Stimulated activated naive B cell treated with anti-CD40 and anti-IgM and Interleukin-4, amounts not matched to agents 10 μg/mL and 1 μg/mL and 100 μg/mL, for 72 hours (primary cell): ENCODE results near the gene HOXD8.
A peak's percentile ranks its signal among the peaks of the same experiment; 100 is the strongest.

Experiments used
- ATAC-seq, 2 donors: fragments of 150-1000 bp; cut with Tn5 transposase; replicated peaks; 2 replicates each; pipeline ENCODE4 v1.10.0; 2021; ENCODE audit warnings: moderate library complexity in 1 of 2
- DNase-seq: peaks from one replicate; pipeline ENCODE4 v3.0.0; 2021
- H3K27ac Mint-ChIP-seq: one replicate; pipeline ENCODE4 v1.8.0; 2022; ENCODE audit warnings: mild to moderate bottlenecking, mixed read lengths
- H3K27me3 Mint-ChIP-seq, 2 donors: one replicate each; pipeline ENCODE4 v1.8.0; 2022; ENCODE audit warnings: mixed read lengths in 2 of 2
- H3K36me3 Mint-ChIP-seq, 2 donors: one replicate each; pipeline ENCODE4 v1.8.0; 2022; ENCODE audit warnings: mixed read lengths in 2 of 2, mild to moderate bottlenecking in 1 of 2
- H3K4me1 Mint-ChIP-seq, 2 donors: one replicate each; pipeline ENCODE4 v1.8.0; 2022; ENCODE audit warnings: mixed read lengths in 2 of 2, mild to moderate bottlenecking in 1 of 2
- H3K4me3 Mint-ChIP-seq, 2 donors: one replicate each; pipeline ENCODE4 v1.8.0; 2022; ENCODE audit warnings: mild to moderate bottlenecking in 2 of 2, mixed read lengths in 2 of 2, moderate library complexity in 1 of 2
- H3K9me3 Mint-ChIP-seq, 2 donors: one replicate each; pipeline ENCODE4 v1.8.0; 2022; ENCODE audit warnings: mixed read lengths in 2 of 2, mild to moderate bottlenecking in 1 of 2

Gene HOXD8

DNA sequence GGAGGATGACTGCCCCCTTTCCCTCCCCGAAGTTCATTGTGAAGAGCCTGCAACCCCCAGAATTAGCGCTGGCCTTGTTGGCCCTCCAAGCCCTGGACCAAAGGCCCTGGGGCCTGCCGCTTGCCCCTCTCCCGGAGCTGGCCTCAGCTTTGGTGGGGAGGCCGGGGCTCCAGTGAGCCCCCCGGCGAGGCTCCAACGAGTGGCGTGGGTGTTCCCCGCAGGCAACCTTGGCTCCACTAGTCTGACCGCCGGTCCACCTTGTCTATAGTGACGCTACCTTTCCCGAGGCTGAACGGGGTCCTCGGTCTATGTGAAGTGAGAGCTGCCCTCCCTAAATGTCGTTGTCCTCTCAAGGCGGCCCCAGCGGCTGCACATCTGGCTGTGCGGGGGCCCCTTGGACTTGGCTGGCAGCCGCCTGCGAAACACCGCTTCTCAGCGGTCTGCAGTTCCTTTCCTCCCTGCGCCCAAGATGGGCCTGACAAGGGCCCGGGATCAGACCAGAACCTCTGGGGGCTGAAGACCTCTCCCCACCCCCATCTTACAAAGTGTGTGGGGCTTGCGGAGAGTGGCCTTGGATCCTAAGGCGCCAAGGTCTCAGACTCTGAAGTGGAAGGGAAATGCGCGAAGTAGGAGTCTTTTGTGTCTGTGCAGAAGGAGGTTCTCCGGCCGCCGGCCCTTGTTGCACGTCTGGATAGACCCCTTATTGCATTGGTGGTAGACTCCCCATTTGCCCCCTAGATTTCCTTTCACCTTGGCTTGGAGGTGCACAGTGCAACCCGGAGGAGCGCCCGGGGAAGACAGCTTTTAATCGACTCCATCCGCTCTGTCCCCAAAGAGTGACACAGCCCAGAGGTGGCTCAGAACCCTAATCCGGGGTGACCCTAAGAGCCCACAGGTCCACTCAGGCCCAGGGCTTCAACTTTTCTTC, 16.9 kb upstream of the HOXD8 start:
- no peak for DNase-seq
- Mint-ChIP-seq H3K9me3 (peaks cover 0 to 2% of the 10 kb centered on the region in 2 donors), H3K4me1 (peaks cover 7 to 15% of the 10 kb centered on the region in 2 donors), H3K36me3 (peaks cover 0 to 2% of the 10 kb centered on the region in 2 donors), H3K27me3 (peaks cover 66 to 76% of the 10 kb centered on the region in 2 donors), H3K4me3 (peak overlapping the region; percentile 6 to 8), H3K27ac (peak overlapping the region; percentile 56)
- no peak for ATAC-seq

DNA sequence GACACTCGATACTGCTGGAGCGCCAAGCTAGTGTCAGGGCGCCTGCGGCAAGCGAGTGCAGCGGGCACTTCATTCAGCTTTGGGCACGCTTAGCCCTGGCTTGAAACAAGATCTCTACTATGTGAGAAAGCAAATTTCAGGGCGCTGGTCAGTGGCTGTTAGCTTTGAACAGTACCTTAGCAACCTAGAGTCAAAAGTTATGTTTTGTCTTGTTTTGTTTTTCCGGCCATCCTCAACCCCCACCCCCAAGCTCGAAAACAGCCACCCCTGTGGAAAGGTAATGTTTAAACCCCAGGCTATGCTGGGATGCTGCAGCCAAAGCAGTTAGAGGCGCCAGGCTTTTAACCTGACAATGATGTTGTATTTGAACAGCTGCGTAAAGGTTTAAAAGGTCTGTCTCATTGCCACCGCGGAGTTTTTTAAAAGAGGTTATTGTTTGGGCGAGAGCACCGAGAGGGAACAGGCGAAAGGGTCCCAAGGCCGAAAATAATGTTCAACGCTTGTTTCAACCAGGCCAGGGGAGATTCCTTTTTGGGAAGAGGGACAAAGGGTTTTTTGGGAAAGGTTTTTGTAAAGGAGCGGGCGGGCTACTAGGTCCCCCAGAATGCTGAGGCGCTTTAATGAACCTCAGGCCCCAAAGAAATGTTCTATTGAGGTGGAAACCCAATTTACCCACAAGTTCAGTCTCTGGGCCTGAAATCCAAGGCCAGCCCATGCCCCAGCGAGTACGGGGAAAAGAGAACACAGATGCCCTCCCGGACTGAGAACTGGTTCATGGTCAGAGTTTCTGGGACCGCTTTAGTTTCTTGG, 15.2 kb upstream of the HOXD8 start:
- H3K4me1 Mint-ChIP-seq, result peaks cover 8 to 11% of the 10 kb centered on the region in 2 donors
- no peak overlapping the region for H3K4me3 Mint-ChIP-seq
- H3K27me3 Mint-ChIP-seq, result peaks cover 73 to 83% of the 10 kb centered on the region in 2 donors
- peak overlapping the region; percentile 26 for H3K27ac Mint-ChIP-seq
- peaks cover 0 to 2% of the 10 kb centered on the region in 2 donors for H3K9me3 Mint-ChIP-seq
- ATAC-seq (no peak), DNase-seq (no peak)
- H3K36me3 Mint-ChIP-seq, result peaks cover 0 to 2% of the 10 kb centered on the region in 2 donors

DNA sequence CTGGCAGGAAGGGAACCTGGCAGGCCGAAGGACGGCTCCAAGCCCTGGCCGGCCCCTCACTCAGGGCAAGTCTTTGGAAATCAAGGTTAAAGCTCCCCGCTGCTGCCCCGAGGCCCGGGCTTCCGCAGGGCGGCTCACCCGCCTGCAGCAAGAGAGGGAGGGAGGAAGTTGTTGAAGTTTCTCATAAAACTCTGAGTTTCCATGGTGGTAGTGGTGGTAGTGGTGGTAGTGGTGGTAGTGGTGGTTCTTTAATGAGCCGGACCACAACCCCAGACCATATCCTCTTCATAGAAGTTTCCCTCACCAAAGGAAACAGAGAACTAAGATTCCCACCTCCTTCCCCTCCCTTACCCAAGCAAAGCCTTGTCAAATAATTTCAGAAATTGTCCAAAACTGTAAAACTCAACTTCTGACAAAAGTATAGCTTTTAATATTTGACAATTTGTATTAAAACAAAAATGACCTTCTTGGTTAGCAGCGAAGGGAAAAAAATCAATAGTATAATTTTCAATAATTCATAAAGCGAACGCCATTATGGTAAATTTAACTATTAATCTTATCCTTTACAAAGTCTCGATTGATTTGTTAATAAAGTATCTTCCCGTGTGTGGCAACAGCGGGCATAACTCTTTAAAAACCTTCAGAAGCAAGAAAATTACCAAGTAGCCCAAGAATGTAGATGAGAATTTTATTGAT, 14.4 kb upstream of the HOXD8 start:
- Mint-ChIP-seq H3K27ac (no peak overlapping the region), H3K4me1 (peaks cover 8 to 11% of the 10 kb centered on the region in 2 donors), H3K27me3 (peaks cover 75 to 83% of the 10 kb centered on the region in 2 donors), H3K9me3 (peaks cover 0 to 2% of the 10 kb centered on the region in 2 donors), H3K36me3 (peaks cover 0 to 2% of the 10 kb centered on the region in 2 donors), H3K4me3 (no peak overlapping the region)
- ATAC-seq (no peak), DNase-seq (no peak)

GRCh38 chr2:176115883-176116813, 13.4 kb upstream of the HOXD8 start, which contains the start of gene HOXD10:
TSS of gene HOXD10 (plus strand) at chr2:176116778. CDS start at chr2:176116834, 56 bp downstream.
- H3K4me1 Mint-ChIP-seq, result peaks cover 8 to 9% of the 10 kb centered on the region in 2 donors
- H3K9me3 Mint-ChIP-seq, result peaks cover 0 to 2% of the 10 kb centered on the region in 2 donors
- H3K27ac Mint-ChIP-seq, result peak within 1 kb of the TSS; percentile 72
- peaks cover 0 to 2% of the 10 kb centered on the region in 2 donors for H3K36me3 Mint-ChIP-seq
- H3K4me3 Mint-ChIP-seq, result no peak within 1 kb of the TSS
- H3K27me3 Mint-ChIP-seq, result peaks cover 80 to 92% of the 10 kb centered on the region in 2 donors
- ATAC-seq, result no peak
- no peak for DNase-seq

DNA sequence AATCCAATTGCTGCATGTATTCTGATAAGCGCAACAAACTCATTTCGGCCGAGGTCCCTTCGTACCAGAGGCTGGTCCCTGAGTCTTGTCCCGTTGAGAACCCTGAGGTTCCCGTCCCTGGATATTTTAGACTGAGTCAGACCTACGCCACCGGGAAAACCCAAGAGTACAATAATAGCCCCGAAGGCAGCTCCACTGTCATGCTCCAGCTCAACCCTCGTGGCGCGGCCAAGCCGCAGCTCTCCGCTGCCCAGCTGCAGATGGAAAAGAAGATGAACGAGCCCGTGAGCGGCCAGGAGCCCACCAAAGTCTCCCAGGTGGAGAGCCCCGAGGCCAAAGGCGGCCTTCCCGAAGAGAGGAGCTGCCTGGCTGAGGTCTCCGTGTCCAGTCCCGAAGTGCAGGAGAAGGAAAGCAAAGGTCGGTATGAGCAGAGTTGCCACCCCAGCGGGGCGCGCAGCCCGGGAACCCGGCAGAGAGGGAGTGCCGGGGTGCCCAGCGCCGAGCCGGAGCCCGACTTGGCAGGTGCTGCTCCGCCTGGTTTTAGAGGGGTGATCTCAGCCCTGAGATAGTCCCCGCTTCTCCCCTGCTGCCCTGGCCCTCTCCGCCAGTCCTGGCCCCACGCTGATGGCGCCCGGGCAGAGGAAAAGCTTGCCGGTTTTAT, 12.2 kb upstream of the HOXD8 start:
- DNase-seq (no peak), ATAC-seq (no peak)
- Mint-ChIP-seq H3K36me3 (peaks cover 0 to 4% of the 10 kb centered on the region in 2 donors), H3K27ac (peak overlapping the region; percentile 72), H3K27me3 (peaks cover 77 to 86% of the 10 kb centered on the region in 2 donors), H3K4me1 (peaks cover 5 to 7% of the 10 kb centered on the region in 2 donors), H3K4me3 (no peak overlapping the region), H3K9me3 (peaks cover 0 to 2% of the 10 kb centered on the region in 2 donors)

- H3K9me3 Mint-ChIP-seq, result peaks cover 0 to 2% of the 10 kb centered on the region in 2 donors
- peaks cover 6 to 12% of the 10 kb centered on the region in 2 donors for H3K4me1 Mint-ChIP-seq
- H3K27ac Mint-ChIP-seq, result no peak overlapping the region
- no peak overlapping the region for H3K4me3 Mint-ChIP-seq
- no peak for ATAC-seq
- H3K27me3 Mint-ChIP-seq, result peaks cover 71 to 80% of the 10 kb centered on the region in 2 donors
- peaks cover 0 to 4% of the 10 kb centered on the region in 2 donors for H3K36me3 Mint-ChIP-seq
- DNase-seq, result no peak
Observed at GRCh38 chr2:176117823-176118371, 11.6 kb upstream of the HOXD8 start.

GRCh38 chr2:176118601-176119339, 10.7 kb upstream of the HOXD8 start:
- H3K36me3 Mint-ChIP-seq, result peaks cover 0 to 4% of the 10 kb centered on the region in 2 donors
- H3K9me3 Mint-ChIP-seq, result peaks cover 0 to 2% of the 10 kb centered on the region in 2 donors
- H3K4me1 Mint-ChIP-seq, result peaks cover 8 to 14% of the 10 kb centered on the region in 2 donors
- no peak overlapping the region for H3K27ac Mint-ChIP-seq
- no peak for DNase-seq
- H3K4me3 Mint-ChIP-seq, result peak overlapping the region in 1 of 2 donors; percentile 29
- no peak for ATAC-seq
- peaks cover 69 to 82% of the 10 kb centered on the region in 2 donors for H3K27me3 Mint-ChIP-seq

DNA sequence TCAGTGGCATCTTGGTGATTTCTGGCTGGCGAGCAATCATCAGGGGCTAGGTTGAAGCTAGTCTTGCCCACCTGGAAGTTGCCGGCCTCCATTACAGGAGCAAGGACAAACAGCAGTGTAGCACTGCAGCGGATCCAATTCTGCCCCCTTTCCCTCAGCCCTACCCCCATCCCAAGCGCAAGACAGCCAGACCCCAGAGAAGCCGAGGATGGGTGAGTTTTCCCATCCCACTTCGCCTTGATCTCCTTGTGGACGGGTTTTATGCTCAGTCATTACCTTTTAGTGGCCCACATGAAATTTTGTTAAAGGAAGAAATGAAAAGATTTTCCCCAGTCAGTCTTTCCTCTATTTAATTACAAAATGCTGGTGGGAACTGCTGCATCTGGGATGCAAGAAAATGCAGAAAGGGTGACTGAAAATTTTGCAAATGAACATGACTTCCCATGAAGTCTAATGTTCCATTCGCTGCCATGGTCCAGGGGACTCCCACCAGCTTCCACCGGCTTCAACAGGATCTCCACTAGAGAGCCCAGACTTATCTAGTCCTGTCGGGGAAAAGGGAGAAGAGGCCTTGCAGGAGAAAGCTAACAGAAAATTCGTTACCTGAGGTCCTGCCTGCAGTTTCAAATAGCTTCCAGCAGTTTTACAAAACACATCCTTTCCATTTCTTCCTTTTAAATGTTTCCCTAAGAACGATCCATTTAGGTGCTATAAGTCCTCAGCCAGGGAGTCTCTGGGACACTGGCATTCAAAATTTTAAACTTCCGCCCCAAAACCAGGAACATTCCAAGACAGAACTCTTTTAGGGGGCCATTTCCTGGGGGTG, 8.9 kb upstream of the HOXD8 start:
- H3K27ac Mint-ChIP-seq, result peak overlapping the region; percentile 51
- peaks cover 12 to 22% of the 10 kb centered on the region in 2 donors for H3K4me1 Mint-ChIP-seq
- no peak overlapping the region for H3K4me3 Mint-ChIP-seq
- H3K36me3 Mint-ChIP-seq, result peaks cover 0 to 4% of the 10 kb centered on the region in 2 donors
- peaks cover 0 to 2% of the 10 kb centered on the region in 2 donors for H3K9me3 Mint-ChIP-seq
- H3K27me3 Mint-ChIP-seq, result peaks cover 78 to 86% of the 10 kb centered on the region in 2 donors
- no peak for DNase-seq
- ATAC-seq, result no peak

DNA sequence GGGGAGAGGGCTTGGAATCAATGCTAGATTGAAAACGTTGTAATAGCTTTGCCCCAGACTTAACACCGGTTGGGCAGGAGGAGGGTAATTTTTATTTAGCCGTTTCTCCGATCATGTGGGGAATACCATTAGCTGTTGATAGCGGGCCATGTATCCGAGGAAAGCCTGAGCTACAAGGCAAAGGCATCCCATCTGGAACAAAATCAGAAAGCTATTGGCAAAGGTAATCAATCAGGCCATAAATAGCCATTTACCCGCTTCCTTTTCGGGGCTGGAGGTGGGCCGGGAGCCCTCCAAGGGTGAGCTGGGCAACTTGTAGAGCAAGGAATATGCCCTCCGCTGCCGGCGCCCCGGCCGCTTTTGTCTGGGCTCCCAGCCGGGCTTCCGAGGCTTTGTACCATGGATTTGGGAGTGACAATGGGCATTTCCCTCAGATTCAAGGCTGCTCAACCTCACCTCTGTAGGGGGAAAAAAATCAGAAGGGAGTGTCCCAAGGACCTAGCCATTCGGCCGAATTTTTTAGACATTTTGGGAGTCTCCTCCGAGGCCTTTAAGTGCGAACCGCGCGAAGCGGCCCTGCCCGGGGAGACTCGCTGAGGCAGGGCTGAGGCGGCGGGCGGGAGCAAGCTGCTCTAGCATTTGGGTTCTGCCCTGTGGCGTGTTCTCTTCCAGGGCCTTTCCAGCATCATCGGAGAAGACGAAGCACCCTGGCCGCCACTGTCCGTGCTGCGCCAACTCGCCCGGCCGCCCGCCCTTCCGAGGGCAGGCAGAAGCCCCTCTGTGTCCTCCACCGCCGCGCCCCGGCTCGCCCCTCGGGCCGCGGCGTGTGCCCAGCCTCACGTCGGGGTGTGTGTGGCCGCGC, 8.1 kb upstream of the HOXD8 start:
- H3K9me3 Mint-ChIP-seq, result peaks cover 0 to 2% of the 10 kb centered on the region in 2 donors
- H3K27ac Mint-ChIP-seq, result peak overlapping the region; percentile 51
- H3K36me3 Mint-ChIP-seq, result peaks cover 0 to 2% of the 10 kb centered on the region in 2 donors
- H3K4me3 Mint-ChIP-seq, result peak overlapping the region in 1 of 2 donors; percentile 14
- peaks cover 77 to 84% of the 10 kb centered on the region in 2 donors for H3K27me3 Mint-ChIP-seq
- DNase-seq (no peak), ATAC-seq (no peak)
- H3K4me1 Mint-ChIP-seq, result peaks cover 10 to 19% of the 10 kb centered on the region in 2 donors

GRCh38 chr2:176122052-176122682, 7.3 kb upstream of the HOXD8 start:
- Mint-ChIP-seq H3K4me3 (peak overlapping the region; percentile 67 to 70), H3K27me3 (peaks cover 76 to 77% of the 10 kb centered on the region in 2 donors), H3K36me3 (peaks cover 0 to 2% of the 10 kb centered on the region in 2 donors), H3K27ac (peak overlapping the region; percentile 76), H3K4me1 (peaks cover 10 to 15% of the 10 kb centered on the region in 2 donors), H3K9me3 (no peaks in the 10 kb centered on the region)
- ATAC-seq, result no peak
- DNase-seq, result no peak
